Heart left ventricle (tissue), 16 donors: ENCODE measurements around the gene UBR1. TPM values are rescaled to one million over a fixed set of nuclear protein-coding genes. Genes with fewer than 3 reads are reported as not detected.

Experiments used
- ATAC-seq, 4 donors: fragments of 200-7000 bp; cut with Tn5 transposase; one replicate each; pipeline ENCODE4 v1.9.1; 2020 to 2022; ENCODE audit warnings: moderate library complexity in 4 of 4, mild to moderate bottlenecking in 3 of 4, moderate number of reproducible peaks in 1 of 4
- DNase-seq, 5 donors: peaks; one replicate each; pipeline ENCODE4 v3.0.0-alpha.2; 2020
- H3K27ac ChIP-seq, 12 donors: fragments of 200-600 bp; sonication (generic) in 4 of 12; one replicate each; pipeline versions ENCODE4 v1.5.0 to v1.8.0; 2016 to 2022; ENCODE audit warnings: mild to moderate bottlenecking in 2 of 12
- H3K27me3 ChIP-seq, 9 donors: fragments of 200-600 bp; sonication (generic) in 2 of 9; one replicate each; pipeline versions ENCODE4 v1.5.1 to v1.8.0; 2016 to 2022; ENCODE audit warnings: mild to moderate bottlenecking in 3 of 9
- H3K36me3 ChIP-seq, 9 donors: fragments of 200-600 bp; sonication (generic) in 2 of 9; one replicate each; pipeline versions ENCODE4 v1.5.0 to v1.8.0; 2018 to 2022; ENCODE audit warnings: mild to moderate bottlenecking in 2 of 9
- H3K4me1 ChIP-seq, 12 donors: fragments of 200-600 bp; sonication (generic) in 4 of 12; one replicate each; pipeline versions ENCODE4 v1.5.0 to v1.8.0; 2016 to 2022; ENCODE audit warnings: mild to moderate bottlenecking in 3 of 12
- H3K4me3 ChIP-seq, 12 donors: fragments of 200-600 bp; sonication (generic) in 4 of 12; one replicate each; pipeline versions ENCODE4 v1.5.0 to v1.8.0; 2017 to 2022; ENCODE audit warnings: mild to moderate bottlenecking in 9 of 12, moderate library complexity in 4 of 12
- H3K9me3 ChIP-seq, 12 donors: fragments of 200-600 bp; sonication (generic) in 4 of 12; one replicate each; pipeline versions ENCODE4 v1.5.0 to v1.8.0; 2016 to 2022; ENCODE audit warnings: mild to moderate bottlenecking in 1 of 12
- POLR2A ChIP-seq, 2 donors: fragments of 450-650 bp; IDR thresholded peaks; one replicate each; pipeline ENCODE4 v1.6.1; 2017; ENCODE audit warnings: antibody characterized with exemption in 2 of 2, mild to moderate bottlenecking in 2 of 2, moderate library complexity in 2 of 2
- WGBS, 4 donors: extraction: QIAGEN DNeasy Blood & Tissue Kit in 2 of 4; methylation state at CpG; one replicate each; pipeline versions ENCODE4 v1.1.5 to v1.1.7; 2013 to 2018; 5-methylcytosine and 5-hydroxymethylcytosine counted together
- intact Hi-C, 10 donors: fragments of 100-400 bp; cut with DNase I; formaldehyde crosslinking; loops; one replicate each; pipeline versions ENCODE4 v1.11.1 to v1.14.2; 2022
- polyA plus RNA-seq, 2 donors: library from polyadenylated mRNA; stranded (reverse); fragments of 200-250 nt; gene quantifications; one replicate each; pipeline ENCODE4 v1.2.3, GENCODE V29; 2013
- total RNA-seq, 9 donors: library from RNA; depleted of rRNA in 2 of 9; stranded (reverse); fragments of >200 nt in 2 of 9; fragmentation: NEBNext Ultra II Directional in 3 of 9; extraction: Animal tissue kit (Norgen Biotek cat#: 25700) in 3 of 9; gene quantifications; one replicate each; pipeline versions ENCODE4 v1.1.0 to v1.2.4, GENCODE V29; 2016 to 2023
- TF ChIP-seq, protein P1 (sequence below), 12 donors: fragments of 200-600 bp; sonication (generic) in 4 of 12; IDR thresholded peaks; one replicate each; pipeline versions ENCODE4 v1.5.0 to v1.8.0; 2018 to 2022; ENCODE audit warnings: antibody characterized with exemption in 12 of 12, mild to moderate bottlenecking in 5 of 12
- donor health status: ischemic (EF 13 %, LVEDD 7.1; RV severe dilation, severe dysfunction).
- donor health status: healthy with polysubstance abuse.
- donor health status: DM: no; HTN: yes; CAD: no.
- donor health status: DM: no; HTN: no; CAD: no.
- donor health status: ischemic (EF 25% LVEDD 6.9; RV normal size, moderate dysfunction).
- donor health status: ischemic (EF 25% LVEDD 5.7; RV mildly dilated, moderate dysfunction).
- donor health status: healthy.
- donor health status: DM: yes; HTN: yes; CAD: no.
- donor health status: ischemic (EF 35%, LVEDD 5.7; RV mildly dilated, moderate dysfunction).
- donor health status: nonischemic (EF 11% LVEDD 7.7; RV severe dilation, severe dysfunction).
- donor health status: DM: yes; HTN: yes; CAD: no.
- donor health status: PGD.
- donor health status: ischemic (EF 29% LVEDD 5.4; RV normal size, mild dysfunction).
- donor health status: nonischemic (EF 23%, LVEDD 6.1; RV moderate dilation, normal function).

Gene UBR1
- total and polyA plus RNA-seq, 11 donors: 4.9 to 38.9 (median 25.0) TPM

DNA sequence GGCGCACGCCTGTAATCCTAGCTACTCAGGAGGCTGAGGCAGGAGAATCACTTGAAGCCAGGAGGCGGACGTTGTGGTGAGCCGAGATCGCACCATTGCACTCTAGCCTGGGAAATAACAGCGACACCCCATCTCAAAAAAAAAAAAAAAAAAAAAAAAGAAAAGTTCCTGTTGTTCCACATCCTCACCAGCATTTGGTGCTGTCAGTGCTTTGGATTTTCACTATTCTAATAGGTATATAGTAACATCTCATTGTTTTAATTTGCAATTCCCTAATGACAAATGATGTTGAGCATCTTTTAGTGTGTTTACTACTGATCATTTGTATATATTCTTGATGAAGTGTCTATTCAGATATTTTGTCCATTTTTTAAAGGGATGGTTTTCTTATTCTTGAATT, 24.6 kb downstream of the UBR1 start:
- TF ChIP-seq, protein P1, sequence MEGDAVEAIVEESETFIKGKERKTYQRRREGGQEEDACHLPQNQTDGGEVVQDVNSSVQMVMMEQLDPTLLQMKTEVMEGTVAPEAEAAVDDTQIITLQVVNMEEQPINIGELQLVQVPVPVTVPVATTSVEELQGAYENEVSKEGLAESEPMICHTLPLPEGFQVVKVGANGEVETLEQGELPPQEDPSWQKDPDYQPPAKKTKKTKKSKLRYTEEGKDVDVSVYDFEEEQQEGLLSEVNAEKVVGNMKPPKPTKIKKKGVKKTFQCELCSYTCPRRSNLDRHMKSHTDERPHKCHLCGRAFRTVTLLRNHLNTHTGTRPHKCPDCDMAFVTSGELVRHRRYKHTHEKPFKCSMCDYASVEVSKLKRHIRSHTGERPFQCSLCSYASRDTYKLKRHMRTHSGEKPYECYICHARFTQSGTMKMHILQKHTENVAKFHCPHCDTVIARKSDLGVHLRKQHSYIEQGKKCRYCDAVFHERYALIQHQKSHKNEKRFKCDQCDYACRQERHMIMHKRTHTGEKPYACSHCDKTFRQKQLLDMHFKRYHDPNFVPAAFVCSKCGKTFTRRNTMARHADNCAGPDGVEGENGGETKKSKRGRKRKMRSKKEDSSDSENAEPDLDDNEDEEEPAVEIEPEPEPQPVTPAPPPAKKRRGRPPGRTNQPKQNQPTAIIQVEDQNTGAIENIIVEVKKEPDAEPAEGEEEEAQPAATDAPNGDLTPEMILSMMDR (IDR thresholded peaks at IDR 0.05): no peak
- no peak for TF ChIP-seq POLR2A (IDR thresholded peaks at IDR 0.05)
- WGBS, 4 donors: 96 to 99% (median 97%) methylated on average over 7 of the region's 7 CpGs
- H3K9me3 ChIP-seq: no peaks in the 10 kb centered on the region
- no peak for ATAC-seq
- DNase-seq: no peak
- peaks cover 0 to 80% (median 66%) of the 10 kb centered on the region in 9 donors for H3K36me3 ChIP-seq
- H3K4me1 ChIP-seq: peaks cover 0 to 11% (median 0%) of the 10 kb centered on the region in 12 donors
- H3K27ac ChIP-seq: no peak overlapping the region
- intact Hi-C loops: no loop called here
- no peak overlapping the region for H3K4me3 ChIP-seq
- no peaks in the 10 kb centered on the region for H3K27me3 ChIP-seq

DNA sequence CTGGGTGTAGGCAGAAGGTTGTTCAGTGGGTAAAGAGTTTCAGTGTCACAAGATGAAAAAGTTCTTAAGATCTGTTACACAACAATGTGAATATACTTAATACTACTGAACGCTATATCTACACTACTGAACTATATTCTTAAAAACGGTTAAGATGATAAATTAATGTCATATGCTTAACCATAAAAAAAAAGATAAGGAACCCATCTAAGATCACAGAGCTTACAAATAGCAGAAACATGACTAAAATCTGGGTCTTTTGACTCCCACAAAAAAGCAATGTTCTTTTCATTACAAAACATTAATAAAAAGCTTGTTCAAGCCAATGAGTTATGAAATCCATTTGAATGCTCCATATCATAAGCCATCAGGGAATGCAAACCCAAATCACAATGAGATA, 34.4 kb downstream of the UBR1 start:
- Histone ChIP-seq H3K27ac (peak overlapping the region in 3 of 12 donors; percentile 4 to 28 (median 15)), H3K4me1 (peaks cover 0 to 5% (median 0%) of the 10 kb centered on the region in 12 donors), H3K36me3 (peaks cover 0 to 88% (median 82%) of the 10 kb centered on the region in 9 donors), H3K9me3 (no peaks in the 10 kb centered on the region), H3K27me3 (no peaks in the 10 kb centered on the region), H3K4me3 (peak overlapping the region in 4 of 12 donors; percentile 39 to 52 (median 46))
- WGBS, 4 donors: 53 to 63% (median 57%) methylated on average over 2 of the region's 2 CpGs
- no peak for DNase-seq
- ATAC-seq: peak in 2 of 4 donors; percentile 20 to 36
- intact Hi-C loops: no loop called here
- no peak for TF ChIP-seq POLR2A (IDR thresholded peaks at IDR 0.05)
- TF ChIP-seq, protein P1 (IDR thresholded peaks at IDR 0.05): no peak

DNA sequence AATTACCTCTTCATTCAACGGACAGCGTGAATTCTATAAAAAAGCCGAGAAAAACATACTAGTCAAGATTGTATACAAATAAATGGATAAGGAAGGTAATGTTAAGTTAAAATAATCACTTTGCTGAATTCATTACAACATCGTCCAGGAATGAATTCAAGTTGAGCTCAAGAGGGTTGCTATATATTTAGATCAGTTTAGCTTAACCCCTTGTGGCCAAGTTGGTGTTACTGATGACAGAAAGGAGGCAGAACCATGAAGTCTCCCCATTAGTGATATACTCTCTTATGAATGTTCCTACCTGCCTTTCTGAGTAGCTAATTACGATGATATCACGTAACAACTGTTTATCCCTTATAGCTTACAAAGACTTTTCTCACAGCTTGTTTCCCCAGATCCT, 34.9 kb downstream of the UBR1 start:
- H3K27me3 ChIP-seq: no peaks in the 10 kb centered on the region
- DNase-seq: no peak
- TF ChIP-seq, protein P1 (IDR thresholded peaks at IDR 0.05): no peak
- TF ChIP-seq POLR2A (IDR thresholded peaks at IDR 0.05): no peak
- ATAC-seq: peak in 2 of 4 donors; percentile 37 to 63
- H3K4me1 ChIP-seq: peaks cover 0 to 5% (median 0%) of the 10 kb centered on the region in 12 donors
- 45 to 56% (median 53%) methylated on average over 6 of the region's 6 CpGs for WGBS, 4 donors
- peak overlapping the region in 6 of 12 donors; percentile 1 to 49 (median 15) for H3K27ac ChIP-seq
- H3K9me3 ChIP-seq: no peaks in the 10 kb centered on the region
- H3K36me3 ChIP-seq: peaks cover 0 to 94% (median 88%) of the 10 kb centered on the region in 9 donors
- H3K4me3 ChIP-seq: peak overlapping the region in 9 of 12 donors; percentile 6 to 52 (median 39)
- intact Hi-C loops: no loop called here

DNA sequence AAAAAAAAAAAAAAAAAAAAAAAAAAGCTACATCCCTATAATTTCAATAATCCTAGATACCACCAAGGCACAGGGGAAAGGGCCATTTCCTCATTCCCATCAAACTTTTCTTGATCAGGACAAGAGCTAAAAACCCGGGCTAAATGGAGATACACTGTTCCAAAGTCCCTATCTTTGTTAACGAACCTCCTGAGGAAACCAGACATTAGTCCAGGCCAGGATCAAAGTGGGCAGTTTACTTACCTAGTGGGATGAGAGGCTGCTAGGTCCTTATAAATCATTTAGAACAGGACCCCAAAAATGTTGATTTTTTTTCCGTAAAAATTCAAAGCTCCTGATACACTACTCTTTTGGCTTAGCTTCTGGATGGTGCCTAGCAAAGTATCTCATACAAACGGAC, 35.6 kb downstream of the UBR1 start:
- peak overlapping the region in 3 of 12 donors; percentile 1 to 28 (median 15) for H3K27ac ChIP-seq
- peaks cover 0 to 100% (median 94%) of the 10 kb centered on the region in 9 donors for H3K36me3 ChIP-seq
- DNase-seq (no peak), ATAC-seq (peak in 2 of 4 donors; percentile 12 to 26)
- H3K9me3 ChIP-seq: no peaks in the 10 kb centered on the region
- no peaks in the 10 kb centered on the region for H3K27me3 ChIP-seq
- intact Hi-C loops: no loop called here
- peaks cover 0 to 5% (median 0%) of the 10 kb centered on the region in 12 donors for H3K4me1 ChIP-seq
- 49 to 56% (median 52%) methylated on average over 4 of the region's 4 CpGs for WGBS, 4 donors
- H3K4me3 ChIP-seq: peak overlapping the region in 8 of 12 donors; percentile 6 to 52 (median 40)
- TF ChIP-seq POLR2A (IDR thresholded peaks at IDR 0.05): no peak
- TF ChIP-seq, protein P1 (IDR thresholded peaks at IDR 0.05): no peak
